ENCODE measurements around the gene IER5.

IER5 gene

DNA sequence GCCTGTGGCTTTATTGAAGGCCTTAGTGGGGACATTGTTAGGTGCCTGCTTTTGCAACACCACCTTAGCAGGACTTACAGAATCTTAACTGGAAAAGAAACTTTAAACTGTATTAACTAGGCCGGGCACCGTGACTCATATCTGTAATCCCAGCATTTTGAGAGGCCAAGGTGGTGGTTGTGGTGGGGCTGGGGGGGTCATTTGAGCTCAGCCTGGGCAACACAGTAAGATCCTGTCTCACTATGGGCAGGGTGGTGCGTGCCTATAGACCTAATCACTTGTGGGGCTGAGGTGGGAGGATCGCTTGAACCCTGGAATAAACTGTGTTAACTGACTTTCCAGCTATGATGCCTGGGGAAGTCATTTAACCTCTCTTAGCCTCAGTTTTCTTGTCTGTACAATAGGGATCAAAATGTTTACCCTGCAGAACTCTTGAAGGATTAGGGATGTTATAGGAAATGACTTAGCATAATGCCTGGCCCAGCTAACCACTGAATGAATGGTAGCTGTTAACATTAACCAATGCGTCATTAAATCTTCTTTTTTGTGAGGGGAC is 39.5 kb downstream of the IER5 start:
- no peak for TF ChIP-seq POLR2AphosphoS5 (IDR thresholded peaks at IDR 0.05; ENCODE audit: borderline replicate concordance, low read depth, low read length)
- H3K27ac ChIP-seq = no peak overlapping the region

GRCh38 chr1:181128592-181129497 is 40.3 kb downstream of the IER5 start:
- Histone ChIP-seq H3K36me3 (ENCODE audit: insufficient read depth, low read length) (no peaks in the 10 kb centered on the region), H3K27ac (no peak overlapping the region), H3K9me3 (ENCODE audit: low read depth, low read length) (no peaks in the 10 kb centered on the region), H3K9ac (ENCODE audit: insufficient read length) (no peak overlapping the region), H3K4me3 (no peak overlapping the region)
- no peak for DNase-seq (ENCODE audit: low read depth, low spot score)
- no peak for TF ChIP-seq EZH2 (IDR thresholded peaks at IDR 0.05)
- no peak for TF ChIP-seq POLR2AphosphoS5 (IDR thresholded peaks at IDR 0.05; ENCODE audit: borderline replicate concordance, low read depth, low read length)
- TF ChIP-seq FOXP2 (optimal IDR thresholded peaks at IDR 0.05; ENCODE audit: control extremely low read depth, extremely low read length, insufficient read depth) = no peak

More for the DNA sequence above, 39.5 kb downstream of the IER5 start:
- Histone ChIP-seq H3K9ac (ENCODE audit: insufficient read length) (no peak overlapping the region), H3K9me3 (ENCODE audit: low read depth, low read length) (no peaks in the 10 kb centered on the region), H3K36me3 (ENCODE audit: insufficient read depth, low read length) (no peaks in the 10 kb centered on the region), H3K4me3 (no peak overlapping the region)
- DNase-seq (ENCODE audit: low read depth, low spot score) = no peak

DNA sequence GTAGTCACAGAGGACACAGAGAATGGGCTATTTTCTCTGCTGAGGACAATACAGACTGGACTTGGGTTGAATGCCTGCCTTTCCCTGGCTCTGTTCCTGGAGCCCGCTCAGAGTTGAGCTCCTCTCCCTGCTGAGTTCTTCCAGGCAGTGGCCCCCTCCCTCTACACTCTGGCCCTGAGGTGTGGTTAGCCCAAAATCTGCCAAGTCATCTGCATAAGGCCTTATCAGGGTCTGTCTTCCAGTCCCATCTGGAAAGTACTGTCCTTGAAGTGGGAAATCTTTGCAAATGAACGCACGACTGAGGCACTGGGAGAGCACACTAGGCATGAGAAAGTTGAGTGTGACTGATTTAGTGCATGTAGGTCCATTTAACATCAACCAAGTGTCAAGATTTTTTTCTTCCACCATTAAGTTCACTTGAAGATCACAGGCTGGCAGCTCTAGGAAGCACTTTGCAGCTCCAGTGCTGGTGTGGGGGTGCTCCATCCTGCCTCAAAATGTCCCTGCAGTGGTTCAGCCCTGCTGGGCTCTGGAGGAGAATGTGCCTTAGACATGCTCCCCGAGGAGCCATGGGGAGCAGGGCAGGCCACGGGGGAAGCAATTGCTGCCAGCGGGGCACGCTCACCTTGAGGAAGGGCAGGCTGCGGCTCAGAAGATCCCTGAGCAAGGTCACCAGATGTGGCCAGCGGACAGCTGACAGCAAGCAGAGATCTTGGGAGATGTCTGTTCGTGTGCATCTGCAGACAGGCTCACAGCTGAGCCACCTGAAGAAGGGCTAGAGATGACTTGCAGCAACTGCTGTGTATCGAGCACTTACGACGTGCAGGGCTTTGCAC is 41.5 kb downstream of the IER5 start:
- no peak for DNase-seq (ENCODE audit: low read depth, low spot score)
- Histone ChIP-seq H3K9me3 (ENCODE audit: low read depth, low read length) (no peaks in the 10 kb centered on the region), H3K9ac (ENCODE audit: insufficient read length) (no peak overlapping the region), H3K36me3 (ENCODE audit: insufficient read depth, low read length) (no peaks in the 10 kb centered on the region), H3K27ac (no peak overlapping the region), H3K4me3 (no peak overlapping the region)
- TF ChIP-seq EZH2 (IDR thresholded peaks at IDR 0.05) (no peak), FOXP2 (optimal IDR thresholded peaks at IDR 0.05; ENCODE audit: control extremely low read depth, extremely low read length, insufficient read depth) (no peak), POLR2AphosphoS5 (IDR thresholded peaks at IDR 0.05; ENCODE audit: borderline replicate concordance, low read depth, low read length) (no peak)

DNA sequence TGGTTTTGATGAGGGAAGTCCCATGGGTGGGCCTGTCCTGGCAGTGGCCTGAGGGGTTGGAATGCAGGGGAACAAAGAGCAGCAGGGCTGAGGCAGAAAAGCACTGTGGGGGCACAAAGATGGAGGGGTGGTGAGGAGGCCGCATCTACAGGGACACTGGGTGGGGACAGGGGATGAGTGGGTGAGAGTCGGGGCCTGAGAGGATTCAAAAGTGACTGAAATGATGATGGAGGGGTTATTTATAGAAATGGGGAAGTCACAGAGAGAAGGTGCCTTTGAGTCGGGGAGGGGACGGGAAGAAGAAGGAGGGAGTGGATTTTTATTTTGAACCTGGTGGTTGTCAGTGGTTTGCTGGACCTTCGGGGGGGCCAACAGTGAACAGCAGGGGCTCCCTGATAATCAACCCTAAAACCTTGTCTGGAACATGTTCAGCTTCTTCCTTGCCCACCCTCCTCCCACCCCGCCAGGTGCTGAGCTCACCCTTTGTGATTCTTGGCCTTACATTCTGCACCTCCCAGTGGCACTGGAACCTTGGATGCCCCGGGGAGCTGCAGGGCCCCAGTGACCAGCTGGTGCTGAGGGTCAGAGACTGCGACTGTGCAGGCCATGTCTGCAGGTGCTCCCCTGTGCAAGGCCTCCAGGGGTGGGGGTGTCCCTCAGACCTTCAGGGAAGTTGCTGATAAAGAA is 42.9 kb downstream of the IER5 start:
- no peak overlapping the region for H3K4me3 ChIP-seq
- no peak for TF ChIP-seq FOXP2 (optimal IDR thresholded peaks at IDR 0.05; ENCODE audit: control extremely low read depth, extremely low read length, insufficient read depth)
- no peak for TF ChIP-seq EZH2 (IDR thresholded peaks at IDR 0.05)
- TF ChIP-seq POLR2AphosphoS5 (IDR thresholded peaks at IDR 0.05; ENCODE audit: borderline replicate concordance, low read depth, low read length) = no peak
- no peak overlapping the region for H3K9ac ChIP-seq (ENCODE audit: insufficient read length)
- H3K9me3 ChIP-seq (ENCODE audit: low read depth, low read length) = no peaks in the 10 kb centered on the region
- no peak overlapping the region for H3K27ac ChIP-seq
- H3K36me3 ChIP-seq (ENCODE audit: insufficient read depth, low read length) = no peaks in the 10 kb centered on the region
- DNase-seq (ENCODE audit: low read depth, low spot score) = no peak

GRCh38 chr1:181133441-181133951 is 45.0 kb downstream of the IER5 start:
- no peak overlapping the region for H3K27ac ChIP-seq

DNA sequence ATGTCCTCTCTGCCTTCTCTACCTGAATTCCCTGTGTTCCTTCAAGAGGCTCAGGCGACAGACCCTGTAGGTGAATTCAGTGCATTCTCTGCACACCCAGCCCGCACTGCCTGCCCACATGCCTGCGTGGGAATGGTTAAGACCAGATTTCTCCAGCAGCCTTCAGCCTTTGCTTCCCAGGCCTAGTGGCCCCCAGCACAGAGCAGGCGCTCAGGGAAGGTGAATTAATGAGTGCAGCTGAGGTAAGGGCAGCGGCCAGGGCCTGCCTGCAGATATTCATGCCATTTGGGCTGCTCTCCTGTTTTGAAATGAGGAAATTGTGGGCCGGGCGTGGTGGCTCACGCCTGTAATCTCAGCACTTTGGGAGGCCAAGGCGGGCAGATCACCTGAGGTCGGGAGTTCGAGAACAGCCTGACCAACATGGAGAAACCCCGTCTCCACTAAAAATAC is 45.5 kb downstream of the IER5 start:
- no peaks in the 10 kb centered on the region for H3K9me3 ChIP-seq (ENCODE audit: low read depth, low read length)
- H3K36me3 ChIP-seq (ENCODE audit: insufficient read depth, low read length) = no peaks in the 10 kb centered on the region
- H3K9ac ChIP-seq (ENCODE audit: insufficient read length) = no peak overlapping the region
- no peak overlapping the region for H3K27ac ChIP-seq
- H3K4me3 ChIP-seq = no peak overlapping the region
- TF ChIP-seq POLR2AphosphoS5 (IDR thresholded peaks at IDR 0.05; ENCODE audit: borderline replicate concordance, low read depth, low read length) (no peak), FOXP2 (optimal IDR thresholded peaks at IDR 0.05; ENCODE audit: control extremely low read depth, extremely low read length, insufficient read depth) (no peak), EZH2 (IDR thresholded peaks at IDR 0.05) (no peak)
- DNase-seq (ENCODE audit: low read depth, low spot score) = no peak

More at GRCh38 chr1:181133441-181133951, 45.0 kb downstream of the IER5 start:
- Histone ChIP-seq H3K9me3 (ENCODE audit: low read depth, low read length) (no peaks in the 10 kb centered on the region), H3K9ac (ENCODE audit: insufficient read length) (no peak overlapping the region), H3K36me3 (ENCODE audit: insufficient read depth, low read length) (no peaks in the 10 kb centered on the region), H3K4me3 (no peak overlapping the region)
- TF ChIP-seq FOXP2 (optimal IDR thresholded peaks at IDR 0.05; ENCODE audit: control extremely low read depth, extremely low read length, insufficient read depth) = no peak
- no peak for TF ChIP-seq POLR2AphosphoS5 (IDR thresholded peaks at IDR 0.05; ENCODE audit: borderline replicate concordance, low read depth, low read length)
- TF ChIP-seq EZH2 (IDR thresholded peaks at IDR 0.05) = no peak
- DNase-seq (ENCODE audit: low read depth, low spot score) = no peak

DNA sequence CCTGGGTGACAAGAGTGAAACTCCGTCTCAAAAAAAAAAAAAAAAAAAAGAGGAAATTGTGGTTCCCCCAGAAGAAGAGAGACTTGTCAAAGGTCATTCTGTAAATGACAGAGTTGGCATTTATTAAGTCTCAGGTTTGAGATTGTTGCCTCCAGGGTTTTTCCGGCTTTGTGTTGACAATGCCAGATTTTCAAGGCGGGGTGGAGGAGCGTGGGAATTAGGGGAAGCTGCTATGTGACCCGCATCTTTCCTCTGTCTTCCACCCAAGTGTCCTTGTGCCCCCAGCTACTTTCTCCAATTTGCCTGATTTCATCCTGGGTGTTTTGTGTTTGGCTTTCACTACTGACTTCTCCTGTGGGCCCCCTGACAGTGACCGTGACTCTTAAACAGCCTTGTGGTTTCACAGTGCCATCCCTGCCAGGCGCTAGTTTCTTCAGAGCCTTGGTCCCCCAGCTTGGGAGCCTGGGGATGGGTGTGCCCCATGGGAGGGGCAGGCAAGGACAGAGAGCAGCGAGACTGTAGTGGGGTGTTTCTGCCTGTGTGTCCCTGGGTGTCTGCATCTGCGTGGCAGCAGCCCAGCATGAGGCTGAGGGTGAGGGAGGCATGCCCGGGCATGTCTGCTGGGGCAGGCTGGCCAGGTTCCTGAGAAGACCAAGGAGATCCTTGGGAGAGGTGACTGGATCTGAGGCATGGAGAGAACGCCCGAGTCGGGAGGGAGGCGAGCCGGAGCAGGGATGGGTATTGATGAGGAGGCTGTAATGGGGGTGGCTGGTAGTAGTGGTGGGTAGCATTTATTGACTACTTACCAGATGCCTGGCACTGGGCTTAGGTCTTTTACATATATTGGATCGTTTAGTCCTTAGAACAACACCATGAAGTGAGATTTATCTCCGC is 46.3 kb downstream of the IER5 start:
- no peak overlapping the region for H3K4me3 ChIP-seq
- TF ChIP-seq POLR2AphosphoS5 (IDR thresholded peaks at IDR 0.05; ENCODE audit: borderline replicate concordance, low read depth, low read length) (no peak), FOXP2 (optimal IDR thresholded peaks at IDR 0.05; ENCODE audit: control extremely low read depth, extremely low read length, insufficient read depth) (no peak), EZH2 (IDR thresholded peaks at IDR 0.05) (no peak)
- H3K36me3 ChIP-seq (ENCODE audit: insufficient read depth, low read length) = no peaks in the 10 kb centered on the region
- H3K9ac ChIP-seq (ENCODE audit: insufficient read length) = no peak overlapping the region
- H3K9me3 ChIP-seq (ENCODE audit: low read depth, low read length) = no peaks in the 10 kb centered on the region
- no peak overlapping the region for H3K27ac ChIP-seq
- no peak for DNase-seq (ENCODE audit: low read depth, low spot score)
